ENCODE measurements around the gene NHERF1.

Gene NHERF1

DNA sequence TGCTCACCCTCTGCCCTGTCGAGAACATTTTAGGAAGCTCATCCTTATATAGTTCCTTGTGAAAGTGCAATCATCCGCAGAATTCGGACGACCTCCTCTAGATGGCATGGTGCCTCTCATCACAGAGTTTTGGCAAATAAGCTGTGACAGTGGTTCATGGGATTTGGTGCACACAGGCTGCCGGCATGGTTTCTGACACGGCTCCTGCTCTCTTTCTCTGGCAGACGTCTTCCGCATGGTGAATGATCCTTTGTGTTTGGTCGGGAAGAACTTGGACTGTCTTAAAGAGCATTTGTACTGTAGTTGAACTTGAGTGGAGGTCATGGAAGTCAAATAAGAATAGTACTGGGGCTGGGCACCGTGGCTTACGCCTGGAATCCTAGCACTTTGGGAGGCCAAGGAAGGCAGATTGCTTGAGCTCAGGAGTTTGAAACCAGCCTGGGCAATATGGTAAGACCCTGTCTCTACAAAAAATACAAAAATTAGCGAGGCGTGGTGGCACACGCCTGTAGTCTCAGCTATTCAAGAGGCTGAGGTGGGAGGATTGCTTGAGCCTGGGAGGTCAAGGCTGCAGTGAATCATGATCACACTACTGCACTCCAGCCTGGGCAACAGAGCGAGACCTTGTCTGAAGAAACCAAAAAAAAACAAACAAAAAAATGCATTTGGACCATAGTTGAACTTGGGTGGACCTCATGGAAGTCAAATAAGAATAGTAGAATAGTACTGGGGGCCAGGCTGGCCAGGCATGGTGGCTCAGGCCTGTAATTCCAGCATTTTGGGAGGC, 62.5 kb downstream of the NHERF1 start:
- no peak for DNase-seq (ENCODE audit: low read depth)

- no peak for DNase-seq (ENCODE audit: low read depth)
Measured at GRCh38 chr17:74812109-74813009, 63.9 kb downstream of the NHERF1 start.

- DNase-seq (ENCODE audit: low read depth), result no peak
Measured at GRCh38 chr17:74814453-74814852, 66.0 kb downstream of the NHERF1 start.

DNA sequence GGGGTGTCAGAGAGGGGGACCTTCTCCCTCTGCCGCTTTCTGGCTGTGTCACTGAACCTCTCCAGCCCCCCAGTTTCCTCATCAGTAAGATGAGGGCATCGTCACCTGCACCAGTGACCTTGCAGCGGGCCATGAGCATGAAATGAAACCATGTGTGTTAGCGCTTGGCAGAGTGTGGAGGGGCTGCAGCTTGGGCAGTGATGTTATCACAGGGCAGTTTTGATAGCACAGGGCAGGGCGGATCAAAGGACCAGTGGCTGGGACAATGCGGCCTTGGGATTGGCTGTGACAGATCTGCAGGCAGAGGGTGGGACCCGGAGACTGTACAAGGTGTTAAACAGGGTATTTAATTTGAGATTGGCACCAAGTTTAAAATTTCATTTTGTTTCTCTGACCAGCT, 66.6 kb downstream of the NHERF1 start:
- no peak for DNase-seq (ENCODE audit: low read depth)

GRCh38 chr17:74815550-74816370, 67.3 kb downstream of the NHERF1 start:
- no peak for DNase-seq (ENCODE audit: low read depth)

- DNase-seq (ENCODE audit: low read depth), result no peak
Measured at GRCh38 chr17:74816905-74817620, 68.6 kb downstream of the NHERF1 start.

GRCh38 chr17:74818291-74818938, 70.0 kb downstream of the NHERF1 start:
- DNase-seq (ENCODE audit: low read depth), result no peak

Data from activated T-cell treated with anti-CD3 and anti-CD28 coated beads for 1 hour (primary cell).